ENCODE measurements around the gene CAP1.

GRCh38 chr1:40045766-40046165, 5.2 kb downstream of the CAP1 start:
- TF ChIP-seq FOXM1 (IDR thresholded peaks at IDR 0.05; ENCODE audit: borderline replicate concordance) (no peak), L3MBTL2 (conservative IDR thresholded peaks at IDR 0.05) (no peak), HDGF (IDR thresholded peaks at IDR 0.05; ENCODE audit: borderline replicate concordance) (no peak), LEF1 (IDR thresholded peaks at IDR 0.05; ENCODE audit: borderline replicate concordance) (no peak), ARNT (IDR thresholded peaks at IDR 0.05) (no peak), FOXK2 (IDR thresholded peaks at IDR 0.05) (no peak)

Measured in HEK293T (cell line).